K562 (cell line): Measurements from ENCODE around the gene CTXN1.

Experiments used
- CCAR2 ChIP-seq: fragments of 200-400 bp; formaldehyde crosslinking; IDR thresholded peaks from 2 replicates; pipeline ENCODE4 v1.6.1; 2017; ENCODE audit warnings: mild to moderate bottlenecking, low read depth, low read length
- CTCF ChIP-seq, 3 experiments: IDR thresholded peaks in 2 of 3; conservative IDR thresholded peaks in 1 of 3; 2 replicates each; pipeline ENCODE4 v1.5.1; 2011 to 2012; ENCODE audit warnings: low read length in 3 of 3, mild to moderate bottlenecking in 3 of 3, control low read depth in 2 of 3, improper control_type of control experiment in 1 of 3, inconsistent platforms in 1 of 3, low read depth in 1 of 3, mixed read lengths in 1 of 3, moderate library complexity in 1 of 3; ENCODE audit not compliant: insufficient read depth in 2 of 3
- GABPA ChIP-seq: fragments of 200-800 bp; sonication (Bioruptor generic); conservative IDR thresholded peaks from 2 replicates; pipeline ENCODE4 v1.6.1; 2016; ENCODE audit warnings: low read depth, missing genetic modification characterization, missing compliant biosample characterization
- POLR2AphosphoS2 ChIP-seq: IDR thresholded peaks from 2 replicates; pipeline ENCODE4 v1.6.1; 2012; ENCODE audit warnings: low read length, improper control_type of control experiment
- SIN3A ChIP-seq, 2 experiments: fragments of 150-350 bp in 1 of 2; IDR thresholded peaks; 2 replicates each; pipeline ENCODE4 v1.6.1; 2011 to 2016; ENCODE audit warnings: borderline replicate concordance in 2 of 2, low read depth in 2 of 2, low read length in 2 of 2, mild to moderate bottlenecking in 2 of 2, moderate library complexity in 2 of 2; ENCODE audit not compliant: control insufficient read depth in 1 of 2
- TF ChIP-seq, protein P1 (sequence below): sonication (generic); formaldehyde crosslinking; IDR thresholded peaks from 2 replicates; pipeline ENCODE4 v1.8.0; 2023; ENCODE audit warnings: mild to moderate bottlenecking, missing genetic modification reagents

GRCh38 chr19:7921967-7922835 is 3.7 kb downstream of the CTXN1 start:
- TF ChIP-seq GABPA: no peak
- TF ChIP-seq POLR2AphosphoS2: no peak
- no peak for TF ChIP-seq CCAR2
- TF ChIP-seq CTCF (IDR thresholded peaks at IDR 0.05 in 2 of 3, conservative IDR thresholded peaks at IDR 0.05 in 1 of 3; ENCODE audit: insufficient read depth in 2 of 3, low read depth in 1 of 3, low read length in 3 of 3): no peak
- no peak for TF ChIP-seq SIN3A (IDR thresholded peaks at IDR 0.05; ENCODE audit: borderline replicate concordance in 2 of 2, control insufficient read depth in 1 of 2, low read depth in 2 of 2, low read length in 2 of 2)
- TF ChIP-seq, protein P1, sequence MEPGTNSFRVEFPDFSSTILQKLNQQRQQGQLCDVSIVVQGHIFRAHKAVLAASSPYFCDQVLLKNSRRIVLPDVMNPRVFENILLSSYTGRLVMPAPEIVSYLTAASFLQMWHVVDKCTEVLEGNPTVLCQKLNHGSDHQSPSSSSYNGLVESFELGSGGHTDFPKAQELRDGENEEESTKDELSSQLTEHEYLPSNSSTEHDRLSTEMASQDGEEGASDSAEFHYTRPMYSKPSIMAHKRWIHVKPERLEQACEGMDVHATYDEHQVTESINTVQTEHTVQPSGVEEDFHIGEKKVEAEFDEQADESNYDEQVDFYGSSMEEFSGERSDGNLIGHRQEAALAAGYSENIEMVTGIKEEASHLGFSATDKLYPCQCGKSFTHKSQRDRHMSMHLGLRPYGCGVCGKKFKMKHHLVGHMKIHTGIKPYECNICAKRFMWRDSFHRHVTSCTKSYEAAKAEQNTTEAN: no peak
